Smooth muscle cell (in vitro differentiated cells): ENCODE measurements around the gene ACOX2. TPM values are rescaled to one million over a fixed set of nuclear protein-coding genes. Genes with fewer than 3 reads are reported as not detected.

ENCODE experiments used
- DNase-seq: peaks from one replicate; lab custom pipeline; 2025; ENCODE audit not compliant: unreplicated experiment; lab: John Stamatoyannopoulos, UW
- H2AFZ ChIP-seq: fragments of 200-600 bp; sonication (generic); 2 replicates; pipeline ENCODE4 v1.6.0; 2016; ENCODE audit warnings: antibody characterized with exemption, low read depth, mild to moderate bottlenecking
- H3F3A ChIP-seq: fragments of 200-600 bp; sonication (generic); 2 replicates; pipeline ENCODE4 v1.6.0; 2017; ENCODE audit warnings: antibody characterized with exemption, low read depth
- H3K27ac ChIP-seq: fragments of 200-600 bp; sonication (generic); 2 replicates; pipeline ENCODE4 v1.5.1; 2016; ENCODE audit warnings: low read depth, mild to moderate bottlenecking
- H3K27me3 ChIP-seq: fragments of 200-600 bp; sonication (generic); 2 replicates; pipeline ENCODE4 v1.6.1; 2016; ENCODE audit warnings: low read depth, mild to moderate bottlenecking
- H3K36me3 ChIP-seq: fragments of 200-600 bp; sonication (generic); 2 replicates; pipeline ENCODE4 v1.5.1; 2016; ENCODE audit warnings: low read depth
- H3K4me1 ChIP-seq: fragments of 200-600 bp; sonication (generic); 2 replicates; pipeline ENCODE4 v1.5.1; 2016; ENCODE audit warnings: low read depth
- H3K4me2 ChIP-seq: fragments of 200-600 bp; sonication (generic); 2 replicates; pipeline ENCODE4 v1.6.0; 2016; ENCODE audit warnings: mild to moderate bottlenecking
- H3K4me3 ChIP-seq: fragments of 200-600 bp; sonication (generic); 2 replicates; pipeline ENCODE4 v1.5.1; 2016; ENCODE audit warnings: mild to moderate bottlenecking
- H3K79me2 ChIP-seq: fragments of 200-600 bp; sonication (generic); 2 replicates; pipeline ENCODE4 v1.6.0; 2016; ENCODE audit warnings: low read depth, mild to moderate bottlenecking
- H3K9ac ChIP-seq: fragments of 200-600 bp; sonication (generic); 2 replicates; pipeline ENCODE4 v1.6.0; 2016; ENCODE audit warnings: low read depth
- H3K9me3 ChIP-seq: fragments of 200-600 bp; sonication (generic); replicated peaks from 2 replicates; pipeline ENCODE4 v1.5.1; 2016; ENCODE audit warnings: low read depth
- H4K20me1 ChIP-seq: fragments of 200-600 bp; sonication (generic); 2 replicates; pipeline ENCODE4 v1.6.0; 2016; ENCODE audit warnings: low read depth
- CTCF ChIP-seq: fragments of 200-600 bp; sonication (generic); IDR thresholded peaks from 2 replicates; pipeline ENCODE4 v1.5.1; 2017; ENCODE audit warnings: borderline replicate concordance, mild to moderate bottlenecking, antibody characterized with exemption; ENCODE audit not compliant: insufficient read depth, poor library complexity, severe bottlenecking
- WGBS: methylation state at CpG from one replicate; pipeline ENCODE4 v1.1.7; 2016; ENCODE audit warnings: low lambda C conversion rate; 5-methylcytosine and 5-hydroxymethylcytosine counted together
- polyA plus RNA-seq: library from polyadenylated mRNA; unstranded; fragments of >200 nt; fragmentation: Nextera tagmentation; extraction: Ambion mirVana; gene quantifications from 2 replicates; pipeline ENCODE4 v1.2.1, GENCODE V29; 2016
- total RNA-seq: library from RNA; depleted of rRNA; stranded (reverse); fragments of >200 nt; gene quantifications from 2 replicates; pipeline ENCODE4 v1.2.3, GENCODE V29; 2014

ACOX2 gene
- total and polyA plus RNA-seq, 2 experiments from 2014 or later = 8.5 to 13.2 TPM

GRCh38 chr3:58531555-58531954 lies 5.4 kb downstream of the ACOX2 start:
- 95% methylated on average over 7 of the region's 7 CpGs for WGBS
- no peaks in the 10 kb centered on the region for H3K36me3 ChIP-seq
- no peak overlapping the region for H3K9ac ChIP-seq
- H3K27me3 ChIP-seq = no peaks in the 10 kb centered on the region
- no peak for TF ChIP-seq CTCF
- no peak overlapping the region for H3K27ac ChIP-seq
- no peak overlapping the region for H2AFZ ChIP-seq
- H3K4me1 ChIP-seq = peaks cover 8% of the 10 kb centered on the region
- no peak for DNase-seq
- no peak overlapping the region for H3K4me2 ChIP-seq
- H3K79me2 ChIP-seq = no peaks in the 10 kb centered on the region
- H4K20me1 ChIP-seq = no peaks in the 10 kb centered on the region
- H3K4me3 ChIP-seq = no peak overlapping the region
- no peaks in the 10 kb centered on the region for H3K9me3 ChIP-seq
- H3F3A ChIP-seq = no peaks in the 10 kb centered on the region

- no peaks in the 10 kb centered on the region for H3K9me3 ChIP-seq
- H3F3A ChIP-seq = no peaks in the 10 kb centered on the region
- H3K79me2 ChIP-seq = no peaks in the 10 kb centered on the region
- 94% methylated on average over 17 of the region's 18 CpGs for WGBS
- no peaks in the 10 kb centered on the region for H3K4me1 ChIP-seq
- H4K20me1 ChIP-seq = no peaks in the 10 kb centered on the region
- H3K4me3 ChIP-seq = no peak overlapping the region
- H3K9ac ChIP-seq = no peak overlapping the region
- no peak for TF ChIP-seq CTCF
- no peak overlapping the region for H3K4me2 ChIP-seq
- H3K36me3 ChIP-seq = no peaks in the 10 kb centered on the region
- no peak overlapping the region for H3K27ac ChIP-seq
- no peaks in the 10 kb centered on the region for H3K27me3 ChIP-seq
- H2AFZ ChIP-seq = no peak overlapping the region
- no peak for DNase-seq
Observed at GRCh38 chr3:58530354-58530865, 6.6 kb downstream of the ACOX2 start.

GRCh38 chr3:58529516-58530353 lies 7.3 kb downstream of the ACOX2 start:
- DNase-seq = no peak

More at GRCh38 chr3:58529516-58530353, 7.3 kb downstream of the ACOX2 start:
- no peak overlapping the region for H3K9ac ChIP-seq
- H3K27ac ChIP-seq = no peak overlapping the region
- TF ChIP-seq CTCF = peak; percentile 23
- H3K79me2 ChIP-seq = no peaks in the 10 kb centered on the region
- H3K4me1 ChIP-seq = no peaks in the 10 kb centered on the region
- no peaks in the 10 kb centered on the region for H3F3A ChIP-seq
- H3K36me3 ChIP-seq = no peaks in the 10 kb centered on the region
- H2AFZ ChIP-seq = no peak overlapping the region
- no peaks in the 10 kb centered on the region for H4K20me1 ChIP-seq
- H3K27me3 ChIP-seq = no peaks in the 10 kb centered on the region
- 72% methylated on average over 15 of the region's 15 CpGs for WGBS
- no peak overlapping the region for H3K4me2 ChIP-seq
- no peaks in the 10 kb centered on the region for H3K9me3 ChIP-seq
- H3K4me3 ChIP-seq = no peak overlapping the region
